IMR-90 (cell line): ENCODE measurements around the gene F5. TPM values are rescaled to one million over a fixed set of nuclear protein-coding genes. Genes with fewer than 3 reads are reported as not detected.

Source experiments
- ATAC-seq: fragments of 200-7000 bp; cut with Tn5 transposase; 2 replicates; pipeline ENCODE4 v1.9.1; 2020; ENCODE audit warnings: low read depth, mild to moderate bottlenecking, moderate library complexity
- BruUV-seq: library from RNA; stranded (reverse); fragments of 400-500 nt; replicated peaks from 2 replicates; lab custom pipeline; 2021; lab: Mats Ljungman, UMichigan
- CTCF ChIA-PET: fragments of 300-600 bp; formaldehyde crosslinking; extraction: SDS; loops from one replicate; lab custom pipeline; 2021; ENCODE audit warnings: antibody characterized with exemption; lab: Yijun Ruan, JAX
- POLR2A ChIA-PET: fragments of 300-600 bp; sonication (Branson Sonifier 250); formaldehyde crosslinking; loops from one replicate; lab custom pipeline; 2022; ENCODE audit warnings: antibody characterized with exemption; ENCODE audit not compliant: unreplicated experiment; lab: Charles Lee
- DNase-seq: peaks from one replicate; pipeline ENCODE4 v3.0.0; 2013
- H2AFZ ChIP-seq: replicated peaks from 2 replicates; pipeline ENCODE3; 2013; ENCODE audit warnings: low read length, mild to moderate bottlenecking; ENCODE audit not compliant: poor library complexity
- H2AK5ac ChIP-seq: 2 replicates; pipeline ENCODE4 v1.6.1; 2013; ENCODE audit warnings: low read depth, low read length, inconsistent platforms
- H2AK9ac ChIP-seq: replicated peaks from 2 replicates; pipeline ENCODE3; 2013; ENCODE audit warnings: mild to moderate bottlenecking, low read depth, low read length, moderate library complexity; ENCODE audit not compliant: poor library complexity
- H2BK120ac ChIP-seq: 2 replicates; pipeline ENCODE4 v1.6.1; 2013; ENCODE audit warnings: low read depth, low read length, inconsistent platforms
- H2BK15ac ChIP-seq: 3 replicates; pipeline ENCODE4 v1.6.1; 2013; ENCODE audit warnings: low read depth, low read length, inconsistent platforms
- H2BK20ac ChIP-seq: 2 replicates; pipeline ENCODE4 v1.6.1; 2013; ENCODE audit warnings: low read depth, mild to moderate bottlenecking, inconsistent platforms, low read length, moderate library complexity
- H2BK5ac ChIP-seq: 2 replicates; pipeline ENCODE4 v1.6.1; 2013; ENCODE audit warnings: mild to moderate bottlenecking, low read depth, low read length, inconsistent platforms; ENCODE audit not compliant: poor library complexity, severe bottlenecking
- H3K14ac ChIP-seq: replicated peaks from 2 replicates; pipeline ENCODE4 v1.6.1; 2013; ENCODE audit warnings: low read depth, low read length, inconsistent platforms
- H3K18ac ChIP-seq: 2 replicates; pipeline ENCODE4 v1.6.1; 2013; ENCODE audit warnings: low read depth, low read length, control low read depth
- H3K23ac ChIP-seq: 2 replicates; pipeline ENCODE4 v1.6.1; 2013; ENCODE audit warnings: low read depth, low read length, inconsistent platforms
- H3K27ac ChIP-seq: 2 replicates; pipeline ENCODE4 v1.5.1; 2013; ENCODE audit warnings: mild to moderate bottlenecking, control low read depth, low read length; ENCODE audit not compliant: insufficient read depth
- H3K27me3 ChIP-seq: 2 replicates; pipeline ENCODE4 v1.6.1; 2013; ENCODE audit warnings: low read length; ENCODE audit not compliant: control insufficient read depth, insufficient read depth
- H3K36me3 ChIP-seq: 2 replicates; pipeline ENCODE4 v1.6.1; 2013; ENCODE audit warnings: low read length, mixed read lengths; ENCODE audit not compliant: control insufficient read depth, insufficient read depth
- H3K4ac ChIP-seq: 2 replicates; pipeline ENCODE4 v1.6.1; 2013; ENCODE audit warnings: low read depth, low read length, inconsistent platforms
- H3K4me1 ChIP-seq: 2 replicates; pipeline ENCODE4 v1.6.1; 2013; ENCODE audit warnings: low read length, mixed read lengths; ENCODE audit not compliant: control insufficient read depth, insufficient read depth
- H3K4me2 ChIP-seq: 2 replicates; pipeline ENCODE4 v1.6.1; 2013; ENCODE audit warnings: low read depth, mild to moderate bottlenecking, control low read depth, low read length, moderate library complexity
- H3K4me3 ChIP-seq: 2 replicates; pipeline ENCODE4 v1.5.1; 2013; ENCODE audit warnings: low read depth, mild to moderate bottlenecking, control low read depth, low read length, moderate library complexity; ENCODE audit not compliant: insufficient read depth
- H3K56ac ChIP-seq: 2 replicates; pipeline ENCODE4 v1.6.1; 2013; ENCODE audit warnings: low read length, inconsistent platforms; ENCODE audit not compliant: insufficient read depth; ENCODE audit errors: extremely low read depth
- H3K79me1 ChIP-seq, 2 experiments: 2 replicates each; pipeline ENCODE4 v1.6.1; 2013; ENCODE audit warnings: low read length in 2 of 2, inconsistent platforms in 1 of 2, low read depth in 1 of 2
- H3K9ac ChIP-seq: 2 replicates; pipeline ENCODE4 v1.6.1; 2013; ENCODE audit warnings: low read depth, low read length, control low read depth
- H3K9me1 ChIP-seq: 2 replicates; pipeline ENCODE4 v1.6.1; 2013; ENCODE audit warnings: low read length, inconsistent platforms; ENCODE audit not compliant: insufficient read depth
- H3K9me3 ChIP-seq: 2 replicates; pipeline ENCODE4 v1.6.1; 2013; ENCODE audit warnings: low read length; ENCODE audit not compliant: control insufficient read depth, insufficient read depth
- H4K20me1 ChIP-seq: 2 replicates; pipeline ENCODE4 v1.6.1; 2013; ENCODE audit warnings: low read length, inconsistent platforms; ENCODE audit not compliant: insufficient read depth
- H4K5ac ChIP-seq: 2 replicates; pipeline ENCODE4 v1.6.1; 2013; ENCODE audit warnings: mild to moderate bottlenecking, low read depth, low read length, control low read depth
- H4K8ac ChIP-seq, 2 experiments: 2 replicates each; pipeline ENCODE4 v1.6.1; 2013; ENCODE audit warnings: low read depth in 2 of 2, low read length in 2 of 2, control low read depth in 1 of 2, inconsistent platforms in 1 of 2
- H4K91ac ChIP-seq: 2 replicates; pipeline ENCODE4 v1.6.1; 2013; ENCODE audit warnings: low read depth, low read length, inconsistent platforms; ENCODE audit not compliant: insufficient read depth
- BHLHE40 ChIP-seq: fragments of 150-350 bp; IDR thresholded peaks from 2 replicates; pipeline ENCODE4 v1.6.1; 2016; ENCODE audit warnings: mild to moderate bottlenecking, low read depth, low read length
- CEBPB ChIP-seq: IDR thresholded peaks from 2 replicates; pipeline ENCODE4 v1.6.1; 2012; ENCODE audit warnings: low read depth, low read length, improper control_type of control experiment
- CHD1 ChIP-seq: IDR thresholded peaks from 2 replicates; pipeline ENCODE4 v1.6.1; 2012; ENCODE audit warnings: low read depth, low read length, improper control_type of control experiment
- FOS ChIP-seq: fragments of 150-350 bp; IDR thresholded peaks from 2 replicates; pipeline ENCODE4 v1.6.1; 2016; ENCODE audit warnings: low read depth, low read length
- MAFK ChIP-seq: IDR thresholded peaks from 2 replicates; pipeline ENCODE4 v1.6.1; 2012; ENCODE audit warnings: low read depth, low read length, improper control_type of control experiment
- MAZ ChIP-seq: IDR thresholded peaks from 2 replicates; pipeline ENCODE4 v1.6.1; 2012; ENCODE audit warnings: low read depth, mild to moderate bottlenecking, low read length, improper control_type of control experiment, moderate library complexity, borderline replicate concordance
- MXI1 ChIP-seq: IDR thresholded peaks from 2 replicates; pipeline ENCODE4 v1.6.1; 2012; ENCODE audit warnings: low read depth, mild to moderate bottlenecking, low read length, moderate library complexity, borderline replicate concordance
- NFE2L2 ChIP-seq: fragments of 150-350 bp; IDR thresholded peaks from 2 replicates; pipeline ENCODE4 v1.6.1; 2016; ENCODE audit warnings: low read depth, mild to moderate bottlenecking, low read length
- POLR2A ChIP-seq: IDR thresholded peaks from 2 replicates; pipeline ENCODE4 v1.6.1; 2012; ENCODE audit warnings: mild to moderate bottlenecking, low read depth, low read length
- RAD21 ChIP-seq: IDR thresholded peaks from 2 replicates; pipeline ENCODE4 v1.6.1; 2012; ENCODE audit warnings: low read length, improper control_type of control experiment
- RCOR1 ChIP-seq: IDR thresholded peaks from 2 replicates; pipeline ENCODE4 v1.6.1; 2012; ENCODE audit warnings: mild to moderate bottlenecking, low read length, improper control_type of control experiment; ENCODE audit not compliant: insufficient replicate concordance
- RFX5 ChIP-seq: IDR thresholded peaks from 2 replicates; pipeline ENCODE4 v1.8.0; 2012; ENCODE audit warnings: low read depth, mild to moderate bottlenecking, low read length, moderate library complexity
- SMC3 ChIP-seq: fragments of 150-350 bp; IDR thresholded peaks from 2 replicates; pipeline ENCODE4 v1.6.1; 2016; ENCODE audit warnings: low read depth, mild to moderate bottlenecking, antibody characterized with exemption, low read length, moderate library complexity
- USF2 ChIP-seq: fragments of 150-350 bp; IDR thresholded peaks from 2 replicates; pipeline ENCODE4 v1.6.1; 2017; ENCODE audit warnings: mild to moderate bottlenecking, antibody characterized with exemption, low read length, low read depth
- dilution Hi-C: fragments of 300-500 bp; cut with HindIII; formaldehyde crosslinking; loops from one replicate; pipeline ENCODE4 v1.14.3; 2018; ENCODE audit warnings: low sequenced_read_pairs; ENCODE audit not compliant: unreplicated experiment
- in situ Hi-C: fragments of 300-500 bp; cut with MboI; formaldehyde crosslinking; loops from 3 replicates; pipeline ENCODE4 v1.14.3; 2019; ENCODE audit warnings: low sequenced_read_pairs, inconsistent platforms, mixed read lengths
- intact Hi-C: fragments of 100-400 bp; cut with micrococcal nuclease; formaldehyde crosslinking; loops from 2 replicates; pipeline ENCODE4 v1.10.0; 2022
- polyA plus RNA-seq, 3 experiments: library from polyadenylated mRNA; depleted of rRNA; stranded (reverse); fragments of >200 nt; gene quantifications; 2 replicates each; pipeline ENCODE4 v1.2.3, GENCODE V29; 2012; ENCODE audit warnings: low replicate concordance in 1 of 3
- total RNA-seq: library from RNA; depleted of rRNA; stranded (reverse); fragments of >200 nt; gene quantifications from 2 replicates; pipeline ENCODE4 v1.2.3, GENCODE V29; 2012
- TF ChIP-seq, protein P1 (sequence below): fragments of 150-350 bp; IDR thresholded peaks from 2 replicates; pipeline ENCODE4 v1.6.1; 2016; ENCODE audit warnings: low read depth, mild to moderate bottlenecking, low read length, moderate library complexity, borderline replicate concordance
- TF ChIP-seq, protein P2 (sequence below): conservative IDR thresholded peaks from 2 replicates; pipeline ENCODE4 v1.5.1; 2012; ENCODE audit warnings: mild to moderate bottlenecking, low read depth, low read length, improper control_type of control experiment

F5 gene
- total and polyA plus RNA-seq, 2 of the 4 experiments (the other 2 are of a cell fraction) = not detected

- Histone ChIP-seq H3K79me1 (no peaks in the 10 kb centered on the region), H3K27ac (no peak overlapping the region), H3K18ac (no peak overlapping the region), H3K14ac (no peak overlapping the region), H4K20me1 (no peaks in the 10 kb centered on the region), H3K4ac (no peak overlapping the region), H4K91ac (no peak overlapping the region), H3K4me1 (no peaks in the 10 kb centered on the region), H3K56ac (no peak overlapping the region), H4K5ac (no peak overlapping the region), H3K4me3 (no peak overlapping the region), H3K9me1 (no peaks in the 10 kb centered on the region), H3K4me2 (no peak overlapping the region), H2AFZ (no peak overlapping the region), H2AK9ac (no peak overlapping the region), H2BK120ac (no peak overlapping the region), H3K27me3 (no peaks in the 10 kb centered on the region), H3K36me3 (no peaks in the 10 kb centered on the region), H3K9ac (no peak overlapping the region), H2AK5ac (no peak overlapping the region), H2BK20ac (no peak overlapping the region), H4K8ac (no peak overlapping the region), H3K23ac (no peak overlapping the region), H2BK5ac (no peak overlapping the region), H2BK15ac (no peak overlapping the region), H3K9me3 (no peaks in the 10 kb centered on the region)
- dilution Hi-C loops (no loop called here), in situ Hi-C loops (no loop called here), intact Hi-C loops (no loop called here)
- CTCF ChIA-PET = interaction anchor here (0.6 kb wide), 1 partner anchor 14 kb away, joined by 3 read pairs; no protein-coding TSS in a partner anchor
- no TSS peak for BruUV-seq
- no peak for DNase-seq
- peak; percentile 27; the same call in 1 of the 2 replicates for ATAC-seq
- TF ChIP-seq POLR2A (no peak), RFX5 (no peak), RAD21 (no peak), MAFK (no peak), BHLHE40 (no peak), SMC3 (no peak), FOS (no peak), USF2 (no peak), CEBPB (no peak), MXI1 (no peak), RCOR1 (no peak), NFE2L2 (no peak), MAZ (no peak), CHD1 (no peak)
- TF ChIP-seq, protein P1, sequence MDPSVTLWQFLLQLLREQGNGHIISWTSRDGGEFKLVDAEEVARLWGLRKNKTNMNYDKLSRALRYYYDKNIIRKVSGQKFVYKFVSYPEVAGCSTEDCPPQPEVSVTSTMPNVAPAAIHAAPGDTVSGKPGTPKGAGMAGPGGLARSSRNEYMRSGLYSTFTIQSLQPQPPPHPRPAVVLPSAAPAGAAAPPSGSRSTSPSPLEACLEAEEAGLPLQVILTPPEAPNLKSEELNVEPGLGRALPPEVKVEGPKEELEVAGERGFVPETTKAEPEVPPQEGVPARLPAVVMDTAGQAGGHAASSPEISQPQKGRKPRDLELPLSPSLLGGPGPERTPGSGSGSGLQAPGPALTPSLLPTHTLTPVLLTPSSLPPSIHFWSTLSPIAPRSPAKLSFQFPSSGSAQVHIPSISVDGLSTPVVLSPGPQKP = no peak
- TF ChIP-seq, protein P2, sequence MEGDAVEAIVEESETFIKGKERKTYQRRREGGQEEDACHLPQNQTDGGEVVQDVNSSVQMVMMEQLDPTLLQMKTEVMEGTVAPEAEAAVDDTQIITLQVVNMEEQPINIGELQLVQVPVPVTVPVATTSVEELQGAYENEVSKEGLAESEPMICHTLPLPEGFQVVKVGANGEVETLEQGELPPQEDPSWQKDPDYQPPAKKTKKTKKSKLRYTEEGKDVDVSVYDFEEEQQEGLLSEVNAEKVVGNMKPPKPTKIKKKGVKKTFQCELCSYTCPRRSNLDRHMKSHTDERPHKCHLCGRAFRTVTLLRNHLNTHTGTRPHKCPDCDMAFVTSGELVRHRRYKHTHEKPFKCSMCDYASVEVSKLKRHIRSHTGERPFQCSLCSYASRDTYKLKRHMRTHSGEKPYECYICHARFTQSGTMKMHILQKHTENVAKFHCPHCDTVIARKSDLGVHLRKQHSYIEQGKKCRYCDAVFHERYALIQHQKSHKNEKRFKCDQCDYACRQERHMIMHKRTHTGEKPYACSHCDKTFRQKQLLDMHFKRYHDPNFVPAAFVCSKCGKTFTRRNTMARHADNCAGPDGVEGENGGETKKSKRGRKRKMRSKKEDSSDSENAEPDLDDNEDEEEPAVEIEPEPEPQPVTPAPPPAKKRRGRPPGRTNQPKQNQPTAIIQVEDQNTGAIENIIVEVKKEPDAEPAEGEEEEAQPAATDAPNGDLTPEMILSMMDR = no peak
- POLR2A ChIA-PET = no interaction called here
These were observed 91.1 kb downstream of the F5 start for GRCh38 chr1:169495046-169495775.
